Stimulated activated CD4-positive, alpha-beta T cell treated with anti-CD3 and anti-CD28 coated beads, Interleukin-12 subunit alpha, Interleukin-12 subunit beta, amount 100 ng/mL, for 24 hours (primary cell): ENCODE data around the gene RPS18.
A peak's percentile ranks its signal among the peaks of the same experiment; 100 is the strongest.

Experiments
- DNase-seq, 2 experiments: peaks; one replicate each; pipeline ENCODE4 v3.0.0-alpha.2; 2020; ENCODE audit warnings: low read depth in 2 of 2

RPS18 gene

DNA sequence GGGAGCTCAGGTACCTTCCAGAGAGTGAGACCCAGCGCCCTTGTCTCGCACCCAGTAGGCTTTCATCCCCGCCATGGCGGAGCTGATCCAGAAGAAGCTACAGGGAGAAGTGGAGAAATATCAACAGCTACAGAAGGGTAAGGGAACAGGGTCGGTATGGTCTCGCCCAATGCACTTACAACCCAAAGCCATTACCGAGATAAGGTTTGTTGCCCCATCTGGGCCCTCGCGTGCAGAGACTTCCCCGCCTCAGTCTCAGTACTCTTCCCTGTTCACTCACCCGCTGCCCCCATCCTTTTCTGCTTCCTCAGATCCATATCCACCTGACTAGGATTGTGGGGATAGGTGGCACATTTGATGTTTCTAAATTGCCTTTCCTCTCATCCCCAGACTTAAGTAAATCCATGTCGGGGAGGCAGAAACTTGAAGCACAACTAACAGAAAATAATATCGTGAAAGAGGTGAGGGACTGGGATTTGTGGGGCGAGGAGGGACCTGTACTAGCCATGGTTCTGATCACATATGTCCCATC, 18.0 kb downstream of the RPS18 start:
- DNase-seq = no peak

DNA sequence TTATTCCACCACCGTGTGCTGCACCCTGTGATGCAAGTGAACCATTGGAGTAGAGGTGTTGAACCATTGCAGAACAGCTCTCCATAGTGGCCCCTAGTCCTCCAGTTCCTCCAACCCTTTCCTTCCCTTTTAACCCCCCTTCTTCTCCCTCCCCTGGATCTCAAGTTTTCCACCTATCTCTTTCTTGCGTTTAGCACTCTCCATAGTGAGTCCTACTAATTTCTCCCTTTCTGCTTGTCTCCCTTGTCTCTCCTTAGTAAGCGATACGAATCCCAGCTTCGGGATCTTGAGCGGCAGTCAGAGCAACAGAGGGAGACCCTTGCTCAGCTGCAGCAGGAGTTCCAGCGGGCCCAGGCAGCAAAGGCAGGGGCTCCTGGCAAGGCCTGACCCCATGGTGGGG, 18.6 kb downstream of the RPS18 start:
- DNase-seq = no peak

DNA sequence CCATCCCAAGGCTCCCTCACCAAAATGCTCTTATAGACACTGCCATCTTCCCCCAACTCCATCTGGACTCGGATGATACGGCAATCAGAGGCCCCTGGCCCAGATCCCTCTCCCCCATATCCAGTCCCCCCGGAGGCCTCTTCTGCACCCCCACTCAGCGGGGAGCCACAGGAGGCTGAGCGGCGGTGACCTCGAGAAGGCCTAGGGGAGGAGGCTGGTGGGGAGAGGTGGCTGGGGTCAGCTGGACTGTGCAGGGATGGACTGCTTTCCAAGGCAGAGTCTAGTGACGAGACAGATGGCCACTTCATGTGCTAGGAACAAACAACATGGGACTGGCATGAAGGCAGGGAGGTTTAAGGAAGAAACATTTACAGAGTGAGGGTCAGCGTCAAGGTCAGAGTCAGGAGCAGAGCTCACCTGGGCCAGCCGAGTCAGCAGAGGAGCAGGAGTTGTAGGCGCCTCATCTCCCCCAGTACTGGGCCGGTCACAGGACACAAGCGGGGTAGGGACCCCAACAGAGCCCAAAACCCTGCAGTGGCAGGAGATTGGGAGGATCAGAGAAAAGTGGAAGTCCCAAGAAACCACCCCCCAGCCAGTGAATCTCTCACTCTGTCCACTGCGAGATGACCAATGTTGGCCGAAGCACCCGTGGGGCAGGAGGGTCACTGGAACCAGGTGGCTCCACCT, 21.3 kb downstream of the RPS18 start:
- DNase-seq = no peak

GRCh38 chr6:33294086-33294823, 22.4 kb downstream of the RPS18 start:
- DNase-seq = no peak

- no peak for DNase-seq
Measured at GRCh38 chr6:33295621-33296369, 23.9 kb downstream of the RPS18 start.

GRCh38 chr6:33296797-33297405, 25.0 kb downstream of the RPS18 start:
- DNase-seq = no peak

DNA sequence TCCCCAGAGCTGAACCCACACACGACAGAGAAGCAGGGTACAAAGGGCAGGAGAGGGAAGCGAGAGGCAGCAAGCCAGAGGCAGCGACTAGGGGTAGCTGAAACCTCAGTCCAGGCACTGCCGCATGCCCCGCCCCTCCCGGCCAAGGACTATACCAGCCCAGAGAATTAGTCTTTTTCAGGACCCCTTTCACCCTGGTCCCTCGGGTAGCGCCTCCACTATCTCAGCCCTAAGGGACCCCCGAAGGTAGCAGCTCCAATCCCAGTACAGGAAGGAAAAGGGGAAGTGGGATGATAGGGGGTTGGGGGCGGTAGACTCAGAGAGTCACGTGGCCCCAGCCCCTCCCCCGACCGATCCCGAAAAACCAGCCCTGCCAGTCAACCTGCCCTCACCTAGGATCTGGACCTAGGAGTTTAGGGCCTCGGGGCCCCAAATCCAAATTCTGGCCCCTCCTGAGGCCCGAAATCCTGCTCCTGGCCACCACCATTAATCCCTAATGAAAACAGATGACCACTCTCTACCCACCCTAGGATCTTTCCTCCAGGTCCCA, 25.6 kb downstream of the RPS18 start:
- no peak for DNase-seq

DNA sequence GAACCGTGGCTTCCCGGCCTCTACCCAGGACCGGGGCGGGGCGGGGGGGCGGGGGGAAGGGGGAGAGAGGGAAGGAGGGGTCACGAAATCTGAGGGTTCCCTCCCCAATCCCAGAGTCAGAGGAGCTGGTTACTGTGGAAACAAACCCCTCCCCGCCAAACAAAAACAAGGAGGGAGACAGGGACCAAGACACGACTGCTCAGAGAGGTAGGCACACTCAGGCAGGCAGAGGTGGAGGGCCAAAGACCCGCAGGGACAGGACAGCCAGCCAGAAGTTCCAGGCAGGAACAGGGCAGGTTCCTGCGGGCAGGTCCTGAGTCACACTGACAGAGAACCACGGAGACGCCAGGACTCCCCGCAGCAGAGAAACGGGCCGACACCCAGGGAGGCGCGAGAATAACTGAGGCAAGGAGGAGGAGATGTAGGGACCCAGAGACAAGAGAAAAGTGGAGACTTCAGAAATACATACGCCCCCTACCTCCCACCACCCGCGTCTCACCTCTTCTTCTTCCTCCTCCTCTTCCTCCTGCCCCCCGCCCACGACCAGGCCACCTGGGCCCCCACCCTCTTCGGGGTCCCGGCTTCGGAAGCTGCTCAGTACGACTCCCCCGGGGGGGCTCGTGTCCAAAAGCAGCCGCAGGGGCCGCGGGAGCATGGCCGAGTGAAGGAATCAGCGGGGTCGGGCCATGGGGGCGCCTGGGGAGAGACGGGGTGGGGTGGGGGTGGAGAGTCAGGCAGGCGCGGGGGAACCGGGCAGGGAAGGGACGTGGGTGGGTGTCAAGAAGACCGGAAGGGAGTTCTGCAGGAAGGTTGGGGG, 26.3 kb downstream of the RPS18 start:
- DNase-seq = peak in 1 of 2 experiments; percentile 57

- no peak for DNase-seq
Measured at GRCh38 chr6:33298773-33299236, 26.9 kb downstream of the RPS18 start, which contains the start of gene RGL2. TSS of gene RGL2 (minus strand) at chr6:33298942. CDS start at chr6:33298610, 332 bp downstream.

DNA sequence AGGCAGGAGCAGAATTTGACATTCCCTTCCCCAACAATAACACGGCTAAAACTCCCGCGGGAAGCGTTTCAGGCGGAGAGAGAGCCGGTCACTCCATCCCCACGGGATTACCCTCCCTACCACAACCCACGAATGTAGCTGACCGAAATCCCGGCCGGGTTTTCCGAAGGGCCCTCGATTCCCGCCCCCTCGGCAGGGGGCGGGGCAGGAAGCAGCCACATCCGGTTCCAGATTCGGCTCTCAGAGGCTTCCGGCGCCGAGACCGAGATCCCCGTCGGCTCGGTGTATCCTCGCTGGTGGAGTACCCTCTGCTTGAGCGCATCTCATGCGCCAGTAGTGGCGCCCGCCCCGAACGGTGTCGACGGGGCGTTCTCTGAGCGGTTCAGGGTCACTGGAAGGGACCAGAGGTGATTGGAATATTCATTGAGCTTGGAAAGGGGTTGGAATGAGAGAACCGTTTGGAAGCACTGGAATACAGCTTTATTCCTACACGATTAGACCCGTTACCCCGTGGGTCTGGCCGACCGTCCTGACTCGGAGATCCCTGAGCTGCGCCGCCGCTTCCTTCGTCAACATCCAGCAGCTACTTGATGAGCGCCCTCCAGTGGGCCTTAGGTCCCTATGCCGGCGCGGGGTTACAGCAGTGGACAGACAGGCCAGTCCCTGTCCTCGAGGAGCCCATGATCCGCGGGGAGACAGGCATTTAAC, 27.5 kb downstream of the RPS18 start:
- DNase-seq = peak; percentile 85 to 93

DNA sequence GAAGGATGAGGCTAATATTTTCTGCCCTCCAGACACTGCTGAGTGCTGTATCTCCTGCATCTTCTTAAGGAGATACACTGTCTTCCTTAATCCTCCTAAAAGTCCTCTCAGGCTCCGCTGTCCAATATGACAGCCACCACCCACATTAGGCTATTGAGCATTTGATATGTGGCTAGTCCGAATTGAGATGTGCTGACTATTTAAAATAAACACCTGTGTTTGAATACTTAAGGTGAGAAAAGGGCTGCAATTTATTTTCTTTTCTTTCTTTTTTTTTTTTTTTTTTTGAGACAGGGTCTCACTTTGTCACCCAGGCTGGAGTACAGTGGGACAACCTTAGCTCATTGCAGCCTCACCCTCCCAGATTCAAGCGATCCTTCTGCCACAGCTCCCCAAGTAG, 30.0 kb downstream of the RPS18 start:
- DNase-seq = no peak

- no peak for DNase-seq
Measured at GRCh38 chr6:33304216-33304615, 32.3 kb downstream of the RPS18 start.

DNA sequence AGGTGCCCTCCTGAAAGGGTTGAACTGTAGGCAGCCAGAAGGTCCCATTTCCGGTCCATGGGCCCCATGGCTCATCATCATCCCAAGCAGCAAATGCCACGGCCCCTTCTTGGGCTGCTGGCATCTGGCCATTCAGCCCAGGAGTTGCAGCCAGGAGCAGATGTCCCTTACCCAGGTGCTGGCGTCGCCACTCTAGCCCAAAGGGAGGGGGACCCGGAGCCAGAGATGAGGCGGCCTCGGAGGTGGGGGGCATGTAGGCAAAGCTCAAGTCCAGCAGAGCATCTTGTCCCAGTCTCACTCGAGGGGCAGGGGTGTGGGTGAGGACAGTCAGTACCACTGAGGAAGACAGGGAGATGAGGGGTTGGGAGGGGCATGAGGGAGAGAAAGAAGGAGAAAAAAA, 33.2 kb downstream of the RPS18 start:
- DNase-seq = no peak

DNA sequence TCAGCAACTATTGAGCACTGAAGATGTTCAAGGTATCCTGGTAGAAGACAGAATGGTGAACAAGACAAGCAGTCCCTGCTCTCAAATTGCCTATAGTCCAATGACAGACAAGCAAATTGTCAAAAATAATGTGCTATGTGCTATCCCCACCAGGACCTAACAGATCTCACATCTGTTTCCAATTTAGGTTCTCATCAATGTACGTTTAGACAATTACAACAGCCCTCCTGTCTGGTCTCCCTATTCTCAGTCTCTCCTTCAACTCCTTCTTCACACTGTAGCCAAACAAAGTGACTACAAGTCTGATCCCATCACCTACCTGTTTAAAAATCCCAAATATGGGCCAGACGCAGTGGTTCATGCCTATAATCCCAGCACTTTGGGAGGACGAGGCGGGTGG, 34.5 kb downstream of the RPS18 start:
- no peak for DNase-seq

GRCh38 chr6:33312361-33313104, 40.7 kb downstream of the RPS18 start:
- peak in 1 of 2 experiments; percentile 72 for DNase-seq

GRCh38 chr6:33313105-33313708, 41.3 kb downstream of the RPS18 start:
- no peak for DNase-seq

GRCh38 chr6:33313709-33314514, 42.0 kb downstream of the RPS18 start, which contains the start of gene TAPBP:
TSS of gene TAPBP (minus strand) at chr6:33314078. CDS start at chr6:33314041, 37 bp downstream.
- peak; percentile 78 for DNase-seq

DNA sequence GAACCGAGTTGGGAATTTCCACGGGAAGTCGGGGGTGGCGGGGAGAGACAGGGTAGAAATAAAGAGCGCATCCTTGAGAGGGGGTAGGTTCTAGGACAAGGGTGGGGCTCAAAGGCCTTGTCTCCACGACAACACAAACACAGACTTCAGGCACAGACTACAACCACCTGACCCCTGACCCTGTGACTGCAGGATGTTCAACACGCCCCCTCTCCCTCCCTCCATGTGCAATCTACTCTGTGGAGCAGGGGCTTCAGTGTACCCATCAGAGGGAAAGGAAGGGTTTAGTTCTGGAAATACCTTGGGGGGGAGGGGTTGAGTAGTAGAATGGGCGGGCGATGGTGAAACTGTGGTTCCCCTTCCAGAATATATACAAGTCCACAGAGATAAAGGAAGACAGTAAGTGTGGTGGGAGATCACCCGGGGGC, 42.7 kb downstream of the RPS18 start:
- DNase-seq = peak in 1 of 2 experiments; percentile 43
